Measurements from ENCODE around the gene SFMBT2.
A peak's percentile ranks its signal among the peaks of the same experiment; 100 is the strongest.

Gene SFMBT2

DNA sequence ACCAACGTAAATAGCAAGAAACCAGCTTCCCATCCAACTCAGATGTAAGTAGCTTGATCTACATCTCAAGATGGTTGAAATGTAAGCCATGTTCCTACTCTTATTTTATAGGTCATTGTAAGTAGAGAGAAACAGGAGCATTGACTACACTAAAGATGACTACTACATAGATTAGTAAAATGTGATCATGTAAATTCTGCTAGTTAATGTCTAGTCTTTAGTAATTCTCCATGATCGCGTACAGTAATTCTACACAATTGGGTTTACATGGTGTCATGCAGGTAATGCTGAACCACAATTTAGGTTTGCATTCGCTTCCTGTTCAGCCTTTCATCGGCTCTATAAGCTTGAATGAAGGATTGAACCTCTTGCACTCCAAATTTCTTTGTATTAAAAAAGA lies 14.9 kb upstream of the SFMBT2 start:
- no peak for DNase-seq (ENCODE audit: low read depth in 2 of 2)

DNA sequence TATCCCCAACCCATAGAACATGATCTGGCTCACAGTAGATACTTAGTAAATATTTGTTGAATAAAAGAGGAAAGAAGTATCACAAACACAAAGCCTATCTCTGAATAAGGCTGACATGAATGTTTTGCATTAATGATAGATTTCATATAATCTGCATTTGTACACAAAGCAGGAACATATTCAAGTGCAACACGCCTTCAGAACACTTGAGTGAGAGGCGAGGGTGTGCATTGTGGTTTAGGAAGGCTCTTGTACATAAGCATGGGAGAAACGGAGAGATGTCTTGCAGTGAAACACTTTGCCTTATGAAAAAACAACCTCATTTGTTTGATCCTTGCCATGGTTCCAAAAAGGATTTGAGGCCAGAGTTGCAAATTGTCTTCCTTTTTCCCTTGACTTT lies 14.1 kb upstream of the SFMBT2 start:
- DNase-seq (ENCODE audit: low read depth in 2 of 2) = no peak

DNA sequence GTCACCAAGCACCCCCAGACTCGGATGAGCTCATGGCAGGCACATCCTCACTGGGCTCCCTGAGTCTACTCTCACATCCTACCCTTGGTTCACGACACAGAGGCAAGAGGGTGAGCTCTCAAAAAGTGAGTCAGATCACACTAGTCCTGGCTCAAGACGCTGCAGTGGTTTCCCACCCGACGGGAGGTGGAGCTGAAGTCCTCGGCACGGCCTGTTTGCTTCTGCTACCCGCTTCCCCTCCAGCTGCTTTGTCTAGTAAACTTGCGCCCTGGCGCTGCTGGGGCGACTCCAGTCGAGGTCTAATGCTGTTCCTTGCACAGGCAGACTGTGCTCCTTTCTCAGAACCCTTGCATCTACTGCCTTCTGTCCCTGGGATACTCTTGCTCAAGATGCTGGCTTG lies 13.5 kb upstream of the SFMBT2 start:
- DNase-seq (ENCODE audit: low read depth in 2 of 2) = no peak

DNA sequence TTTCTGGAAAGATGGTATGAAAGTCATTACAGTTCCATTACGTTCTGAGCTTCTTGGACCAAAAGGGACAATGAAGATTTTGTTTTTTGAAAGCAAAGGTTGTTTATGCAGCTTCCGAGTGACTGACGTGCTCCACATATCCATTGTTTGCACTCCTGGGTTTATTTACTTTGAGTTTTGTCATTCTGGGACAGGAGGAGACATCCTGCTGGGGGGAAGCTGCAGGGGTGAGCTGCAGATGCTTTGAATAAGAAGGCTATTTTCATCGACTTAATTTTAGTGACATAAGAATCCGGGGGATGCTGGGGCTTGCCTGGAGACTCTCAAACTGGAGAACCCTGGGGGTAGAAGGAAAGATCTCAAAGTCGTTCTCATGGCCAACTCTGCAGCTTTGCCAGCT lies 12.7 kb upstream of the SFMBT2 start:
- DNase-seq (ENCODE audit: low read depth in 2 of 2) = no peak

DNA sequence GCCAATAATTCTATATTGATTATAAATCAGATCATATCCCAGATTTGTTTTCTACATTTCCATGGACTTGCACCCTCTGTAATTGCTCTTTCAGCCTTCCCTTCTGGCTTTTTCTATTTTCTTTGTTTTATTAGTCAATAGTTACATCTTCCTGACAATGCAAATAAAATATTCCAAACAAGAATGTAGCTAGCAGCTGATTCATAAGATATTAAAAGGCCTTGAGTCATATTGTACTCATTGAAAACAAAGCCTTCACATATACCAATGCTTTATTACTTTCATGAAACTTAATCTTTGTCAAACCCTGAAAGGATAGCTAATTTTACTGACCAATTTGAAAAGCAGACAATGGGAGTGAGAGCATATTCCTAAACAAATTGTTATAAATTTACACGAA lies 10.7 kb upstream of the SFMBT2 start:
- DNase-seq (ENCODE audit: low read depth in 2 of 2) = no peak

DNA sequence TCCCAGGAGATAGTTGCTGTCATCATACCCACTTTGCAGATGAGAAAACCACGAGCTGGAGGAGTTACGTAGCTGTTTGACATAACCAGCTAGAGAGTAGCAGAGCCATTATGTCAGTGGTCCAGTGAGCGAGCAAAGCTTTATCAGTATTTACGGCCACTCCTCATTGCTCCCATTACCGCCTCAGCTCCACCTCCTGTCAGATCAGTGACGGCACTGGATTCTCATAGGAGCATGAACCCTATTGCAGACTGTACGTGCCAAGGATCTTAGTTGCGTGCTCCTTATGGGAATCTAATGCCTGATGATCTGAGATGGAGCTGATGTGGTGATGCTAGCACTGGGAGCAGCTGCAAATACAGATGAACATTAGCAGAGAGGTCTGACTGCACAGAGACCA lies 9.2 kb upstream of the SFMBT2 start:
- DNase-seq (ENCODE audit: low read depth in 2 of 2) = no peak

DNA sequence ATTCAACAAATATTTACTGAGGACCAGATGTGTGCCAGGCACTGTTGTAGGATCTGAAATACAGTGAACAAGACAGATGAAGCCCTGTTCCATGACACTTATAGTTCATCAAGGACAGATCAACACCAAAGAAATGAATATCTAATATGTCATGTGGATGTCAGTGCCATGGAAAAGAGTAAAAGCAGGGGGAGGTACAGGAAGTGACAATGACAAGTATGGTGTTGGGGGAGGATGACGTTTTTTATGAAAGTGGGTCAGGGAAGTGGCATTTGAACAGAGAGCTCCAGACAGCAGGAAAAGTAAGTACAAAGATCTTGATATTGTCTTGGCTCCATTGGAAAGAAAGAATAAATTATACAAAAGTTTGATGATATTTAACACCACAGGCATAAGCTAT lies 7.0 kb upstream of the SFMBT2 start:
- DNase-seq (ENCODE audit: low read depth in 2 of 2) = no peak

DNA sequence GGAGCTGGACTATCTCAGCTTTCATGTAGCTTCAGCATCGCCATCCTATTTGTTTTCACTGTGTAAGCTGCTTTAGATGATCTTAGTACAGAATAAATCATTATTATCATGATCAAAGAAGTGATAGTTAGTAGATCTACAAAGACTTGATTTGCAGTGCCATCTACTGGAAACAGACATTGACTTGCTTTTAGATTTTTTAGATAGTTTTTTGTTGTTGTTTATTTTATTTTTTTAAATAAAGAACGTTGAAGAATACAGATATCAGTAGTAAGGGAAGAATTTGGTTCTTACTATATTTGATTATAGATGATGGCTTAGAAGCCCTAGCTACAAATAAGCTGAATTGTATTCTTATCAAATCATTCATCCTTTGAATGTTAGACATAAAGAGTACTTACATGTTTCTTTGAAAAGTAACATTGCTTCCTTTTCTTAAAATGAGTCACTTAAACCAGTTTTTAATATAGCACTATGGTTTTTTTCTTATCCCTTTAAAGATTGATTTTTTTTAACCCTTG lies 6.3 kb upstream of the SFMBT2 start:
- DNase-seq (ENCODE audit: low read depth in 2 of 2) = no peak

DNA sequence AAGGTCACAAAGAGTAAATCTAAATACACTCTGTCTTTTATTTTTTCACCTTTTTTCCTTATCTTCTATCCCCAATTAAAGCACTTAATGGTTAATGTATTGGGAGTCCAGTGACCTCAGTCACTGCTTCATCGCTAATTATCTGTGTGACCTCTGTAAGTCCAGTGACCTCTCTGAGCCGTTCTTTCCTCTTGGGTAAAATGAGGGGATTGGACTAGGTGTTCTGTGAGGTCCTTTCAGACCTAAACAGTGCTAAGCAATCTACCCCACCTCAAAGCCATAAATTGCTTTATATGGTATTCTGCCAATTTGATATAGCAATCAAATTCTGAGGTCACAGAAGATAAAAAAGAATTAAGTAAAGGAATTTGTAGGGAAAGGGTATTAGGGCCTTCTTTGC lies 3.9 kb upstream of the SFMBT2 start:
- DNase-seq (ENCODE audit: low read depth in 2 of 2) = no peak

DNA sequence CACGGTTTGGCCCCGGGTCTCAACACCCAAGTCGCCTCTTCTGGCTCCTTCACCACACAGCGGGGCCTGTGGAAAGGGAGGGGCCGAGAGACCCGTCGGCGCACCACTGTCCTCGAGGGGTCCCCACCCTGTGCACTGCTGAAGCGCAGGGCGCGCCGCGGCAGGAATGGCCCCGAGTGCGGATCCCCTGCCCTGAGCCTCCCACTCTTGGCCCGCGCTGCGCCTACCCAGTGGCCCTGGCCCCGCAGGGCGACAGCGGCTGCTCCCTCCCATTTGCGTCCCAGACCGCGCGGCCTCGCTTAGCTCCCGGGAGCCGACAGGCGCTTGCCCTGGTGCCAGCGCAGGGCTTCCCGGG lies 2.1 kb upstream of the SFMBT2 start:
- DNase-seq (ENCODE audit: low read depth in 2 of 2) = no peak

DNA sequence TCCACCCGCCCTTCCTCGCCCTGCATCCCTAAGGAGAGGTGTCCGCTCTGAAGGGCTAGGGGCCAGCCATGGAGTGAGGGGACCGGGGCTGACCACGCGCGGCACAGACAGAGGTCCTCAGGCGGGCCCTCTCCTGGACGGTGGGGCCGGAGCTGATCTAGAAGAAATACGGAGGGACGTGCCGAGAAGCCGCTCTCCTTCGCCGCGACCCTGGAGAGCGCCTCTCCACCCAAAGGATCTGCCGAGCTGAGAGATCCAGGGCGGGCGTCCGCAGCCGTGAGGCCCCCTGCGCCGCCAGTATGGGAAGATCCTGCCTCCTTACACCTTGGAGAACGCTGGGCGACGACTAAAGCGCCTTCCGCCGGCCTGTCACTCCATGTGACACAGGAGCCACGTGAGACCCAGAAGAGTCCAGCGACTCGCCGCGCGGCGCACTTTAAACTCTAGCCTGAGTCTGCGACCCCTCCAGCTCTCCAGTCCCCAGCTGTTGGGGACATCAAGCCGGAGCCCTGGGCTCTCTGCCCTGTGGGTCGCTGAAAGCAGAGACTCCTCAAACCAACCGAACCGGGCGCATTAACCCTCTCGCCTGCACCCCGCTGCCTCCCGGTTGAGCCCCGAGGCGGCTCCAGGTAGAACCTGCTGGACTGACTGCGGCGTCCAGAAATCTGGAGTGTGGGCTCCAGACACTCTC lies 1.5 kb upstream of the SFMBT2 start:
- DNase-seq (ENCODE audit: low read depth in 2 of 2) = peak in 1 of 2 donors; percentile 15

DNA sequence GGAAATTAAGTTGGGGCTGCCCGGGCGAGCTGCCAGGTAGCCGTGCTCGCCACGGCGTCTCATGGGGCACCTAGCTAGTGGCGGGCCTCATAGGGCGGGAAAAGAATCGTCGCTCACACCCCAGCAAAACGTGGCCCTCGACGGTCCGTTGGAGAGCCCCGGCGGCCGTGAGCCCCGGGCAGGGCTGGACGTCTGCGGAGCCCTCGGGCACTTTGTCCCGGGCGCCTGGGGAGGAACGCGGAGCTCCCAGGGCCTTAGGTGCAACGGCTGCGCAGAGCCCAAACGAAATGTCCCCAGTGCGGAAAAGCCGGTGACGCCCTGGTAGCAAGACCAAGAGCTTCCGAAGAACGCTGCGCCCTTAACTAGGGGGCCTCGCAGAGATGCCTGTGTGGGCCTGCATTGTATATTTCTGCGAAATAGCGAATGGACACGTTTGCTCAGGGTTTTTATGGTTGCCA lies 866 bp upstream of the SFMBT2 start:
- peak in 1 of 2 donors; percentile 11 for DNase-seq (ENCODE audit: low read depth in 2 of 2)

DNA sequence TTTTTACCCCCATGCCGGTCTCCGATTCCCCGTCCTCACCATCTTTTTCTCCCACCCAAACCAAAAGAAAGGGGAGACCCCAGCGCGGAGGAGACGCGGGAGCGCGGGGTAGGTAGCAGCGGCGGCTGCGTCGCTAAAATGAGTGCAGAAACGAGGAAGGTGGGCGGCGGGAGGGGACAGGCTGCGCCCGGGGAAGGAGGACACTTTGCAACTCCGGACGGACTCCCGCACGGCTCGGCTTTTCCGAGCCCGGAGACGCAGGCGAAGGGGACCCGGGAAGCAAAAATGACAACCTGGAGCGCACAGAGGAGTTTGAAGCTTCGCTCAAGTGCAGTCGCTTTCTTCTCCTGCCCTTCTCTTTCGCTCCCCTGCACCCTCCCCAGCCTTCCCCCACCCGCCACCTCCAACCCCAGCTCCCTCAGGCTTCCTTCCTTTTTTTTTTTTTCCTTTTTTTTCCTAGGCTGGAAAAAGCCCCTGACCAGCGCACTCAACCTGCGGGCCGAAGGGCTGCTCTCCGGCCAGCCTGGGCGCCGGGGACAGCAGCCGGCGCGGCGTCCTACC lies 453 bp downstream of the SFMBT2 start:
- DNase-seq (ENCODE audit: low read depth in 2 of 2) = peak in 1 of 2 donors; percentile 29

DNA sequence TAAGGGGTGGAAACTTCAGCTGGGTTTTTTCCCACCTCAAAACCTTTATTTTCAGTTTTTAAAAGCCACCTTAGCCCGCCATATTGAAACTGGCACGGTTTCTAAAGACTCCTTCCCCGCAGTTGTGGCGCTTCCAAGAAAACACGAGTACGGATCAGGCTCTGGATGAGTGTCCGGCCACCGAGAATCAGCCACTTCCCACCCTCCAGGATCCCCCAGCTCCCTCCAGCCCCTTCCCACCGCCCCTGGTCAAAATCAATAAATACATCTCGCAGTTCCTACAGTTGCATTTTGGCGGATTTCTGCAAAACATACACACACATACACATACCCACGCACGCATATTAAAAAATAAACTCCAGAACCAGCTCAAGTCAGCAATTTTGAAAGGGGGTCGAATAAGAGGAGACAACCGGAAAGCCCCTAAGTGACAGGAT lies 1.1 kb downstream of the SFMBT2 start:
- DNase-seq (ENCODE audit: low read depth in 2 of 2) = peak in 1 of 2 donors; percentile 25

DNA sequence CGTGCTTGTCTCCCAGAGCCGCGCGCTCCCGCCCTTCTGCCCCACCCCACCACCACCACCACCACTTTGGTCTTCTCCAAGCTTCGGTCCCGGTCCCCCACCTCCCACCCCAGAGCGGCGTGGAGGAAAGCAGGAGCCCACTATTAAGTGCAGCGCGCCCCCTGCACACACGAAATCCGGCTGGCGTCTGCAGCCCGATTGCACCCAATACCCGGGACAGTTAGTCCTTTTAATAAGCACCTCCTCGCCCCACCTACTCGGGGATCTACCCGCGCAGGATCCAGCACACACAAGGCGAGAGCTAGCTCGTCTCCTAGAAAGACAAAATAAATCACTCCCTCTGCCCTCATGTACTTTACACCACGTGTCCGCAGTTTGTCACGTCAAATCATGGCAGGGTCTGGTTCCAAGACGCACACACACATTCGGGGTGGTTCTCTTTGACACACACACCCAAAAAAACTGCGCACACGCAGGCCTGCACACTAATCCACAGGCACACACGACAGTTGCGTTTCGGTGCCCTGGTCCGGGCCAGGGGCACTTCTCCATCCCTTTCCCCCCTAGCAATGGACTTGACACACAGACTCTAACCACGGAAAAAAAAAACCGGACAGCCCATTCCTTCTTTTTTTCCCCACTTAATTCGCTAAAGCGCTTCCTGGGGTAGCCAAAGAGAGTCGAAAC lies 1.6 kb downstream of the SFMBT2 start:
- peak in 1 of 2 donors; percentile 46 for DNase-seq (ENCODE audit: low read depth in 2 of 2)

DNA sequence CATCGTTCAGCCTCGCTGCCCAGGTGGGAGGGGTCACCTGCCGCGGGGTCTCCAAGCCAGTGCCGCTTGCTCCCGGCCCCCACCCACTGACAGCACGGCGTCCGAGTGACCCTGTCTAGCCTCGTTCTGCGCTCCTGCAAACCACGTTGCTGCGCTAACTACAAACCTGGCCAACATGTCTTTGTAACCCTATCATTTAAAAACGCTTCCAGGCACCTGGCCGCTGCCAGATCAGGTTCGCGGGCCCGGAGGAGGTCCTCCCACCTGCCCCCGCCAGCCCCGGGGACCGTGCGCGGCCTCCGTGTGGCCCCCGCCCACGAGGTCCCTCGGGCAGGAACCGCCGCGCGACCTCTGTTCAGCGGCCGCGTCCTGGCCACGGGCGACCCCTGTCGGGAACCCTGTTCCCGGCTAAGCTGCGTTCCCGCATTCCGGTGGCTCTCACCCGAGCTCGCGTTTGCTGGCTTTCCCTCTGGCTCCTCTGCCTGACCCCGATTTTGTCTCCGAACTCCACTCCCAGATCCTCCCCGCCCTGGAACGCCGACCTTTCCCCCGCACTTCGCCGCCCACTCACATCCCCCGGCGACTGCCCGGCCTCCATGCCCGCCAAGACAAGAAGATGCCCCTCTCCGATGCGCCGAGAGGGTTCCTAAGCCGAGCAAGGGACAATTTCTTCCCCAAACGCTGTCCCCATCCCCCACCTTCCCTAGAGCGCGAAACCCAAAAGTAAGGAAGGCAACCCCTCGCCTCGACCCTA lies 2.4 kb downstream of the SFMBT2 start:
- DNase-seq (ENCODE audit: low read depth in 2 of 2) = peak in 1 of 2 donors; percentile 34

DNA sequence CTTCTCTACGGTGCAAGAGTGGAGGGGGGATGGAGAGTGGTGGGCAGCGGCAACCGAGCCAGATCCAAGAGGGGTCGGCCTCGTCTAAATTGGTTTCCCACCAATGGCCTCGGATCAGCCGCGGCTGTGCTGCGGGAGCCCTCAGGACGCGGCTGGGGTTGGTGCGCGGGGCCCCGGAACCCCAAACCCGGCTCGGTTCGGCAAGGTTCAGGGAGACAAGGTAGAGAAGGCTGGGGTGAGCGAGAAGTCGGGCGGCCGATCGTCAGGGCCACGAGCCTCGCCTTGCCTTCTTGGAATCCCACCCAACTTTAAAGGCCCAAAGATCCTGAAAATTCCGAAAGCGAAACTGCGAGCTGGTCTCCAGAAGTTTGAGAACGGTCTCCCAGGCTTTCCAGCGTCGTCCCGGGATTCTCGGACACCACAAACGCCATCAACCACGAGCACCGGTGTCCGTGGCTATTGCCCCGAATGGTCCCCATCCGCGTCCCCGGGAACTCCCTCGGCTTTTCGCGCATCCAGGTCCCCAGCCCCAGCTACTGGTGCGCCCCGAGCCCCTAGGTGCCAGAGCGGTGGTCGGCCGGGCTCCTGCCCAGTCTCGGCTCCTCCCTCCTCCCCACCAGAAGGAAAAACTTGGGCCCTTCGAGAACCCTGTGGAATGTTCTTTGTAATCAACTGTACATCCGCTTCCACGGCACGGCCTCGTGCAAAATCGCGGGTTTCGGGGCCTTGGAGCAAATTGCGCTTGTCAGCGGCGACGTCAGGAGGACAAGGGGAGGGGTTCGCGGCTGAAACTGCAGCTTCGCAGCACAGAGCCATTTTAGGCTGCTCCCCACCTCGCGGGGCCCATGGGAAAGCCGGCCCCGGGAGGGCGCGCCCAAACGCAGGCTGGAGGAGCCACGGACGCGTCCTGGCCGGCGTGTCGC lies 3.2 kb downstream of the SFMBT2 start:
- peak in 1 of 2 donors; percentile 32 for DNase-seq (ENCODE audit: low read depth in 2 of 2)

DNA sequence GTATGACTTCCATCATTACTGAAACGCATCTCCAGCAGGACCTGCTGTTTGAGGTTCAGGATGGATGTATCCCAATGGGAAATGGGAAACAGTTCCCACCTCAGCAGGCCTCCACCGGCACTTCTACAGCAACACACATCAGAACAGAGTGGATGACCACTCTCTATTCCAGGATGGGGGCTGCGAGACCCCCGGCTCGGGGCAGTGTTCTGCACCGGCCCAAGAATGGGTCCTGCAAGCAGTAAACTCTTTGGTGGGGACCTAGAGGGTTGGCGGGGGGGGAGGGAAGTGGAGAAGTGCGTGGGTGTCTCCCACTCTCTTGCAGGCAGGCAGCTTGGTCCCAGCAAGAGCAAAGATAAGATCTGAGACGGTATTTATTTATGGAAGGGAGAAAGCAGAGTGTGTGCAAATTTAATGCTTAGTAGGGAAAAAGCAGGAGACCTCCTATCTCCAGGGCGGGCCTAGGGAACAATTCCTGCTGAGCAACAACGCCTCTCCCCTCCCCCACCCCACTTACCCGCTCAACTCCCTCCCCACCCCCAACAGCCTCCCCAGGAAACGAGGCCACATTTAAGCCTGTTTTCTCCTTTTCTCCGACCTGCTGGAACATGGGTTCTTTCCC lies 4.0 kb downstream of the SFMBT2 start:
- DNase-seq (ENCODE audit: low read depth in 2 of 2) = no peak

DNA sequence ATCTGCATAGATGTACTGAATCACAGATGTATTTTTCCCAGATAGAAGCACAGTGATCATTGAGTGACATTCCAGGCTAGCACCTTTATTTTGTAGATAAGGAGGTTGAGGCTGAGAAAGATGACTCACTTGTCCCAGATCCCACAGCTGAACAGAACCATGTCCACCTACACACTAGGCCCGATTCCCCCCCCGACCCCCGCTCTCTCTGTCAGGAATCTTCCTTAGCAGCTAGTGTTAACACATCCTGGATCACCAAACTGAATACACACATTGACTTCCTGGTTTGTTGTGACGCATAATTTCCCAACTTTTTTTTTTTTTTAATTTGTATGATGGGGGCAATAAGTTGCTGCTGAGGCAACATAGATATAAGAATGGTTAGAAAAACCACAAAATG lies 5.2 kb downstream of the SFMBT2 start:
- DNase-seq (ENCODE audit: low read depth in 2 of 2) = no peak

DNA sequence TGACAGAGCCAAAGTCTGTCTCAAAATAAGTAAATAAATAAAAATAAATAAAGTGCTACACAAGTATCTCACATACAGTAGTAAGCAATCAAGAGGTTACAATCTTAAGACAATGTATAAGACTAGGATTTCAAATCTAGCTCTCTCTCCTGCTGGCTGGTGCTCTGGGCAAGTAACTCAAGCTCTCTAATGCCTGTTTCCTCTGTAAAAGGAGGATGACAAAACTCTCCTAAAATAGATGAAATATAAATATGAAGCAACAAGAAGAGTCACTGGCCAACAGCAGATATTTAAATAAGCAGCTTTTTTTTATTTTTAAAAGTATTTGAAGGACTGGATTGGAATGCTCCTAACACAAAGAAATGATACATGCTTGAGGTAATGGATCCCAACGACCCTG lies 7.2 kb downstream of the SFMBT2 start:
- no peak for DNase-seq (ENCODE audit: low read depth in 2 of 2)

DNA sequence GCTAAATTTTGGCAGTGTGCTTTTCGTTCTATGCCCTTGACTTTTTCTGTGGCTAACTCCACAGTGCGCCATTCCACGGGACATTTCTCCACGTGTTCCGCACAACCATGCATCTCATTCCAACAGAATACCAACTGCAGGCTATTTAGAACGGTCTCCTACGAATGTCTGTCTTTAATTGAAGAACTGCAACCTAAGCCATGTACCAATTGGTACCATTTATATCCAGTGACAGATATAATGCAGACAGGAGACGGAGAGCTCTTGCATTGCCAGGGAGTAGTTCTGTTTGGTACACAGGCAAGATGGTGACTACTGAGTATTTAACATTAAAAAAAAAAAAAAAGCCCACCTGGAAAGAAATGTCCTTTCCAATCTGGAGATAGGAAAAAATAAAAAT lies 9.1 kb downstream of the SFMBT2 start:
- no peak for DNase-seq (ENCODE audit: low read depth in 2 of 2)
